ENCODE measurements around the gene SETD1B.
"Not testable (repeated sequence)": the region's sequence is repeated elsewhere in the genome, so short reads cannot be mapped to it uniquely, and the experiment has no call there.

SETD1B gene

DNA sequence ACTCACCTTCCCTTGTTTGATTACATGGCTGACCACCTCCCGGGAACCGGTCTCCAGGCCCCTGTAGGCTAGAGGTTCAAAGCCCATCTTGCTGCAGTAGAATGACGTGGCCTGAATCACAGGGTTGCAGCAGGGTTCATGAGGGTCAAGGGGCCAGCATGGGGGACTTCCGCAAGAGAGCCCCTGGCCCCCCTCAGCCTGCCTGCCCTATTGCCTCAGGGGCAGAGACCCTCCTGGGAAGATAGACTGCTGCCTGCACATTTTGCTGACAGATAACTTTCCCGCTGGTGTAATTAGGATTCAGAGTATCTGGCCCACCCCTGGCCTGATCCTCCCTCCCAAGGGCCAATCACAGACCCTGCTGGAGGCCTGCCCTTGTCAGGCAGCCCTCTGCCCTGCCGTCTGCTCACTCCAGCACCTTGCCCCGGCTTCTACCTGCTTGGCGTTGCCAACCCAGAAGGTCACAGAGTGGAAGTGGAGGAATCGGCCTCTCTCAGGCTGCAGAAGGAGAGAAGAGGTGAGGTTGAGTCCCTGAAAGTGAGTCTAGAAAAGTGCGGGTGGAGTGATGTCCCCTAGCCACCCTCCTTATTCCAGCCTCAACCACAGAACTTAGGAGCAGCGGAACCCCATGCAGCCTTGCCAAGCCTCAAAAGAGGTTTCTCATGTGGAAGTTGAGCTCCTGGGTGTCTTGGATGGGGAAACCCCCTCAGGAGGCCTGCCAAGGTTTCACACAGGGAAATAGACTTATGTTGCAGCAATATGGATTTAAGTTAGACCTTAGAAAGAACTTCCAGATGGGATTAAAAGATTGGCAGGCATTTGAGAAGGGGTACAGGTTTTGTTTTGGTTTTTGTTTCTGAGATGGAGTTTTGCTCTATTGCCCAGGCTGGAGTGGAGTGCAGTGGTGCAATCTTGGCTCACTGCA, 53.8 kb downstream of the SETD1B start:
- no peak for DNase-seq (ENCODE audit: low read depth in 2 of 2)

GRCh38 chr12:121858318-121858661, 54.5 kb downstream of the SETD1B start:
- no peak for DNase-seq (ENCODE audit: low read depth in 2 of 2)

- no peak for DNase-seq (ENCODE audit: low read depth in 2 of 2)
Measured at GRCh38 chr12:121858662-121859572, 55.1 kb downstream of the SETD1B start, which contains the start of gene HPD. Gene HPD, minus strand, starts transcription at chr12:121858859. Its CDS starts 36 bp downstream, at chr12:121858823.

- no peak for DNase-seq (ENCODE audit: low read depth in 2 of 2)
Measured at GRCh38 chr12:121860257-121860656, 56.4 kb downstream of the SETD1B start.

- not testable (repeated sequence) for DNase-seq (ENCODE audit: low read depth in 2 of 2)
Measured at GRCh38 chr12:121860699-121861098, 56.9 kb downstream of the SETD1B start.

- no peak for DNase-seq (ENCODE audit: low read depth in 2 of 2)
Measured at GRCh38 chr12:121861636-121862254, 57.9 kb downstream of the SETD1B start.

DNA sequence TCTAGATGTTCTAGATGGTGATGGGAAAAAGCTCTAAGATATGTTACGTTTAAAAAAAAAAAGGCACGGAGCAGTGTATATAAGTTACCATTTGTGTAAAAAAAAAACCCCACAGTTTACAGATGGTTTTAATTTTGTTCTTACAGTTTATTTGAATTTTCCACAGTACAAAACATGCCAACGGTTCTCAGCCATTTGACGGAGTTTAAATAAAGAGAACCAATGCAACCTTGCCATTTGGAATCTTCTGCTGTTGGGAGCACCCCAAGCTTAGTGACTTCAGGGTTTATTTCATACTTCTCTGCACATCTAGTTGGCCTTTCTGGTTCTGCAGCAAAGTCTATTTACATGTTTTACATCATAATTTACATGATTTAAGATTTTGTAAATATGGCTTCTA, 62.5 kb downstream of the SETD1B start:
- DNase-seq (ENCODE audit: low read depth in 2 of 2): no peak

GRCh38 chr12:121869229-121869628, 65.4 kb downstream of the SETD1B start:
- not testable (repeated sequence) for DNase-seq (ENCODE audit: low read depth in 2 of 2)

- no peak for DNase-seq (ENCODE audit: low read depth in 2 of 2)
Measured at GRCh38 chr12:121871467-121871866, 67.7 kb downstream of the SETD1B start.

GRCh38 chr12:121872546-121873215, 68.9 kb downstream of the SETD1B start:
- no peak for DNase-seq (ENCODE audit: low read depth in 2 of 2)

GRCh38 chr12:121873216-121873569, 69.4 kb downstream of the SETD1B start:
- no peak for DNase-seq (ENCODE audit: low read depth in 2 of 2)

DNA sequence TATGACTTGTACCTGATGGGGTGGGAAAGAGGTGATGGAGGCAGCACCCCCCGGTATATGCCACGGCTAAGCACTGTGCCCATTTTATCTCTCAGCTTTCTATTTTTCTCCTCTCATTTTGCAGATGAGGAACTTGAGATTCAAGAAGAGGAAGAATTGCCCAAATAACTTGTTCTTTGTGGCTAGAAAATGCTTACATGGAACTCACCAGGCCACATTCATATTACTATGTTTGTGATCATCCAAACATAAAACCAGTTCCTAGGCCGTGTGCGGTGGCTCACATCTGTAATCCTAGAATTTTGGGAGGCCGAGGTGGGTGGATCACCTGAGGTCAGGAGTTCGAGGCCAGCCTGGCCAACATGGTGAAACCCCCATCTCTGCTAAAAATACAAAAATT, 70.3 kb downstream of the SETD1B start:
- DNase-seq (ENCODE audit: low read depth in 2 of 2): no peak

DNA sequence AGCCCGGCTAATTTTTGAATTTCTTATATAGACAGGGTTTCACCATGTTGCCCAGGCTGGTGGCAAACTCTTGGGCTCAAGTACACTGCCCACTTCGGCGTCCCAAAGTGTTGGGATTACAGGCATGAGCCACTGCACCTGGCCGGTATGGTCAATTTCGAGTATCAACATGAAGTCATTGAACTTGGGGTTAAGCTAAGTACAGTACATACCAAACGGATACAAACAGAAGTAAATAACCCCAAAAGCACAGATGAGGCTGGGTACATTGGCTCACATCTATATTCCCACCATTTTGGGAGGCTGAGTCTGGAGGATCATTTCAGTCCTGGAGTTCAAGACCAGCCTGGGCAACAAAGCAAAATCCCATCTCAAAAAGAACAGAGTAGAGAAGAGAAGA, 71.8 kb downstream of the SETD1B start:
- no peak for DNase-seq (ENCODE audit: low read depth in 2 of 2)

- not testable (repeated sequence) for DNase-seq (ENCODE audit: low read depth in 2 of 2)
Measured at GRCh38 chr12:121876080-121876447, 72.3 kb downstream of the SETD1B start.
